GF-D8 (cell line): ENCODE measurements around the gene TESK2.
"Not testable (repeated sequence)": the region's sequence is repeated elsewhere in the genome, so short reads cannot be mapped to it uniquely, and the experiment has no call there.

Source experiments
- DNase-seq: peaks from one replicate; lab custom pipeline; 2025; lab: John Stamatoyannopoulos, UW

Gene TESK2

GRCh38 chr1:45411510-45411899 is 79.5 kb downstream of the TESK2 start:
- no peak for DNase-seq

- no peak for DNase-seq
These were observed 80.0 kb downstream of the TESK2 start for GRCh38 chr1:45410850-45411509.

GRCh38 chr1:45409276-45409675 is 81.7 kb downstream of the TESK2 start:
- DNase-seq: peak; percentile 30

- no peak for DNase-seq
These were observed 83.2 kb downstream of the TESK2 start for GRCh38 chr1:45407629-45408287.

- no peak for DNase-seq
These were observed 85.3 kb downstream of the TESK2 start for GRCh38 chr1:45405636-45406035.

GRCh38 chr1:45403718-45404117 is 87.2 kb downstream of the TESK2 start:
- no peak for DNase-seq

- DNase-seq: no peak
These were observed 87.7 kb downstream of the TESK2 start for GRCh38 chr1:45403298-45403697.

GRCh38 chr1:45401524-45401923 is 89.4 kb downstream of the TESK2 start:
- no peak for DNase-seq

GRCh38 chr1:45400049-45400448 is 90.9 kb downstream of the TESK2 start:
- DNase-seq: no peak

GRCh38 chr1:45397285-45397684 is 93.7 kb downstream of the TESK2 start:
- DNase-seq: no peak

- DNase-seq: no peak
These were observed 95.4 kb downstream of the TESK2 start for GRCh38 chr1:45395582-45395981.

GRCh38 chr1:45395051-45395450 is 95.9 kb downstream of the TESK2 start:
- no peak for DNase-seq

- no peak for DNase-seq
These were observed 96.6 kb downstream of the TESK2 start for GRCh38 chr1:45394342-45394741.

GRCh38 chr1:45393718-45394302 is 97.2 kb downstream of the TESK2 start:
- DNase-seq: peak; percentile 59

- no peak for DNase-seq
These were observed 104.7 kb downstream of the TESK2 start for GRCh38 chr1:45386219-45386618.

GRCh38 chr1:45385302-45385701 is 105.7 kb downstream of the TESK2 start:
- no peak for DNase-seq

- DNase-seq: not testable (repeated sequence)
These were observed 106.8 kb downstream of the TESK2 start for GRCh38 chr1:45384213-45384612.

- DNase-seq: no peak
These were observed 107.8 kb downstream of the TESK2 start for GRCh38 chr1:45383191-45383590.

- DNase-seq: no peak
These were observed 109.7 kb downstream of the TESK2 start for GRCh38 chr1:45381243-45381642.

- no peak for DNase-seq
These were observed 110.2 kb downstream of the TESK2 start for GRCh38 chr1:45380730-45381129.

- no peak for DNase-seq
These were observed 110.8 kb downstream of the TESK2 start for GRCh38 chr1:45380125-45380524.

- no peak for DNase-seq
These were observed 111.4 kb downstream of the TESK2 start for GRCh38 chr1:45379524-45379923.

GRCh38 chr1:45378184-45378583 is 112.8 kb downstream of the TESK2 start:
- no peak for DNase-seq
